HUDEP-2 (cell line): ENCODE results near the gene NOVA2.

Experiments
- DNase-seq, 76 experiments: peaks; one replicate each; lab custom pipeline; 2025; ENCODE audit not compliant: unreplicated experiment in 76 of 76; lab: John Stamatoyannopoulos, UW

Gene NOVA2

DNA sequence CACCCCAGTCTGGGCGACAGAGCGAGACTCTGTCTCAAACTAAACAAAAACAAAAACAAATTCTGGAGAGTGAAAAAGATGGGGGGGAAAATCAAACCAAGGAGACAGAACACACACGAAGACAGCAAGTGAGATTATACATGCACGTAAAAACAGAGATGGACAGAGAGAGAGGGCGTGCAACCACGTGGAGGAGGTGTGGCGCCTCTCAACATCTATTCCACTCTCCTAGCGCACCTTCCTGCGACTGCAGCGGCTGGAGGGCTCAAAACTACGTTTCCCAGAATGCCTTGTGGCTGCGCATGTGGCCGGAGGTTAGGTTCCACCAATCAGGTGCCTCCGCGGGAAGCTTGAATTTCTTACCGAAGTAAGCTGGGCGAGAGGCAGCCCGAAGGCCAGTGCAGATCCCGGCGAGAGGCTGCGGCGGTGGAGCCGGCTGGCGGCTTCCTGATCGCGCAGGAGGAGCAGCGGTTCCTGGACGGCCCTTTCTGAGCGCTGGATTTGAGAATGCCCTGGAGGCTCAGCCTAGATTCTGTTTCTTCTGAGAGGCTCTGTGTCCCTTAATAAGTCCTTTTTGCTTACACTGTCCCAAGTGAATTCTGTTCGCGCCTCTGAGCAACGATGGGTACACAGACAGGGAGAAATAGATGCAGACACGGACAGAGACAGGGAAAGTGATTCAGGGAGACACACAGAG is 46.0 kb downstream of the NOVA2 start:
- peak; percentile 44 to 95 (median 88) for DNase-seq

DNA sequence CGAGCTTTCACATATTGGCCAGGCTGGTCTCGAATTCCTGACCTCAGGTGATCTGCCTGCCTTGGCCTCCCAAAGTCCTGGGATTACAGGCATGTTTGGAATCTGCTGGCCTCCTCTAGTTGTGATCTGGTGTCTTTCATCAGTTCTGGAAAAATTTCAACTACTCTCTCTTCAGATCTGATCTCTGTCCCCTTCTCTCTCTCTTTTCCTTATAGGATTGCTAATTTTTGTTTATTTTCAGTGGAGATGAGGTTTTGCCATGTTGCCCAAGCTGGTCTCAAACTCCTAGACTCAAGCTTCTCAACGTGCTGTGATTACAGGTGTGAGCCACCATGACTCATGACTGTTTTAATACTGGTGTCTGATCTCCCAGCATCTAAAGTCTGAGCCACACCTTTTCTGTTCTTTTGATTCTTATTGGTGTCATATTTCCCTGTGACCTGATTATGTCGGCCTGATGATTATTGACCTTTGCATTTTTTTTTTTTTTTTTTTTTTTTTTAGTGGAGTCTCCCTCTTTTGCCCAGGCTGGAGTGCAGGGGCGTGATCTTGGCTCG is 48.7 kb downstream of the NOVA2 start:
- DNase-seq: no peak

DNA sequence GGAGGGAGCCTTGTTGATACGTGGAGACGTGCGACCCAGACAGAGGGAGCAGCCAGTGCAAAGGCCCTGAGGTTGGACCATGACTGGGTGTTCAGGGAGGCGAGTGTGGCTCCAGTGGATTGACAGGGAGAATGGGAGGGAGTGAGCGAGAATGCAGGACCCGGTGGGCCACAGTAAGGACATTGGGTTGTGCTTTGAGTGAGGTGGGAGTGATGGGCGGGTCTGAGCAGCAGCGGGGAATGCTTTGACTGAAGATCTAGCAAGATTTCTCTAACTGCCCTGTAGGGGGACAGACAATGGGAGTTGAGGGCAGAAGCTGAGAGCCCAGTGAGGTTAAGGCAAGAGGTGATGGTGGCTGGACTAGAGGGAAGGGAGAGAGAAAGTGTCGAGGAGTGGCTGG is 51.4 kb downstream of the NOVA2 start:
- peak in 15 of 76 experiments; percentile 8 to 50 (median 20) for DNase-seq

DNA sequence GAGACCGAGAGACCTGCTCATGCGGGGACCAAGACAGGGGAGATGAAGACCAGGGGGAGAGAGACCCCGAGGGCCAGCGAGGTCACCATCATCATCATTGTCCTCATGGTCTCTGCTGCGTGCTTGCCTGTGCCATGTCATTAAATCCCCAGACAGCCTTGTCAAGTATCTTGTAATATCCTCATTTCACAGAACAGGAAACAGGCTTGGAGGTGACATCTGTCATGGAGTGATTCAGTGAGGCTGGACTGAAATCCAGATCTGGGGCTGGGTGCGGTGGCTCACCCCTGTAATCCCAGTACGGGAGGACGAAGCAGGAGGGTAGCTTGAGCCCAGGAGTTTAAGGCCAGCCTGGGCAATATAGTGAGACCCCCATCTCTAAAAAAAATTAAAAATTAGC is 53.2 kb downstream of the NOVA2 start:
- DNase-seq: no peak

DNA sequence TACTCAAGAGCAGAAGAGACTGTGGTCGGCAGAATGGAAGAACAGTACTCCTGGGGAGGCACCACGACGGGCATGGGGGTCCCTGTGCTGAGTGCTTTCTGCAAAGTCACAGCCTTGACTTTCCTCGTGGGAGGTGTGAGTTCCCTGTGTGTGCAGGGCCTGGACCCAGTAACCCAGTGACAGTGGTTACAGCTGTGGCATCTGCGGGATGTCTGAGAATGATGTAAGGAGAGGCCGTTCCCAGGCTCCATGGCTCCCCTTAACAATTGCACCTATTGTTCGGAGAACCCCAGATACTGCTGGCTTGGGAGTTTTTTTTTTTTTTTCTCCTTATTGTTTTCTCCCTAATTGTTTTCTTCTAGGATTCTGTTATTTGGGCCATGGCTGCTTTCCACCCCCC is 54.0 kb downstream of the NOVA2 start:
- DNase-seq: no peak

DNA sequence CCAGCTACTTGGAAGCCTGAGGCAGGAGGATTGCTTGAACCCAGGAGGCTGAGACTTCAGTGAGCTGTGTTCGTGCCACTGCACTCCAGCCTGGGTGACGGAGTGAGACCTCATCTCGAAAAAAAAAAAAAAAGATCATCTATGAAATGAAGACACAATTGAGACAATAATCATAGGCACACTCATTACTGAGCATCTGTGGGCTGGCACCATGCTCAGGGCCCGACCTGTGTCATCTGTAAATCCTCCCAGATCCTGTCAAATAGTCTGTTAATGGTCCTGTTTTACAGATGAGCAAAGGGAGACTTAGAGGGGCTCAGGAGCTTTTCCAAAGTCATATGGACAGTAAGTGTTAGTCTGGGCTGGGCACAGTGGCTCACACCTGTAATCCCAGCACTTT is 54.9 kb downstream of the NOVA2 start:
- no peak for DNase-seq

DNA sequence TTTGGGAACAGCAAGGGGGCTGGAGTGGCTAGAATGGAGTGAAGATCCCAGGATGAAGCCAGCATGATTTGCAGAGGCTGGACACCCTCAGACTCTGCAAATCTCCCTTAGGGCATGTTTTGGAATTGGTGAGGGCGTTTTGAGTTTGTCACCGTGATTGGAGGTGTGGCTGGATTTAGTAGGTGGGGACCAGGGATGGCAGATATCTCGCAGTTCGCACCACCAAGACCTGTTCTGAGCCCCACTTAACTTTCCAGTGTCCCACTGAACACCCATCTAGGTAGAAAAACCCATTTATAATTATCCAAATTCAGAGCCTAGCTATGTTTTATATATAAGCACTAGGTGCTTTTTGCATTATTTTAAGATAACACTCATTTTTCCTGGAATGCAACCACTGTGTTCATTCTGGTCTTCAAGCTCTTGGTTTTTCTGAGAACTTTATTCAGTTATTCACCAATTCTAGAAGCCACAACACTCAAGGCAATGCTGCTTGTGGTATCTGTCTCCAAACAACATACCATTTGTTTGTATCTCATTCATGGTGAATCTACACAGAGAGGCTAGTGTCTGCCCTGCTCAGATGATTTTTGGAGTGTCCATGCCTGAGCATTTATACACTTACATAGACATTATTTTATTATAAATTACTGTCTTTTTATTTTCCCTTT is 56.1 kb downstream of the NOVA2 start:
- DNase-seq: no peak

DNA sequence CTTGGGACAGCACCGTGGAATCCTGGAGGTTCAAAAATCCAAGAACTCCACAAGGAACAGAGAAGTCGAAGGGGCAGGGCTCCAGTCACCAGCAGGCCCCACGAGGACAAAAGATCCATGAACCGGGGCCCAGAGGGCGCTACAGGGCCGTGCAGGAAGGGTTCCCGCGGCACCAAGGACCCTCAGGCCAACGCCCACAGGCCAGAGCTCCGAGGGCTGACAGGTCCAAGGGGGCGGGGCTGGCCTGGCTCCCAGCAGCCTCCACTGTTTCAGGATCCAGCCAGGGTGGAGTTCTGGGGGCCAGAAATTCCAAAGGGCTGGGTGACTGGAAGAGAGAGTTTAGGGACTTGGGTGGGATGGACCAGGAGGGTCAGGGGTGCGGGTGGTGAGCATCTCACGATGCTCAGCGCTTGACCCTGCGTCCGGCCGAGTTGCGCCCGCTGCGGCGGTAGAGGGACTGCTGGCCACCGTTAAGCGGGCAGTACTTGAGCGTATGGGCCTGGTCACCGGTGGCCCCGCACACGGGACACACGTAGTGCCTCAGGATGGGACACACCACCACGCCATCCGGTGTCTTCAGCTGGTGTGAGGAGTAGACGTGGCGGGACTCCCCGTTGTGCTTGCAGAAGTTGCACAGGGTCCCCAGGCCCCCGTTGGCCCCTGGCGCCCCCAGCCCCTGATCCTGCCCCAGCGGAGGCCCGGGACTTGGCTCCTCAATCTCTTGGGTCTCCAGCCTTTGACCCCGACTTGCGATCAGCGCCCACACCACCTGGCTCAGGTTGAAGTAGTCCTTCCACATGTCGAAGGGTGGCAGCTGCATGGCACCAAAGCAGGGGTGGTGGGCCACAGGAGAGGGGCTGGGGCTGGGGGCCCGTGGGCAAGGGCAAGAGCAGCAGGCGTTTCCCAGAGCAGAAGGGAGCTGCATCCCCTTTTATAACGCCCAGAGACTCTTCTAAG is 59.5 kb downstream of the NOVA2 start, which contains the start of gene NANOS2:
Gene NANOS2 (minus strand): TSS at position 905 of the 957 bp plus-strand sequence. CDS start 85 bp downstream, at position 820.
- peak in 9 of 76 experiments; percentile 8 to 32 (median 18) for DNase-seq

DNA sequence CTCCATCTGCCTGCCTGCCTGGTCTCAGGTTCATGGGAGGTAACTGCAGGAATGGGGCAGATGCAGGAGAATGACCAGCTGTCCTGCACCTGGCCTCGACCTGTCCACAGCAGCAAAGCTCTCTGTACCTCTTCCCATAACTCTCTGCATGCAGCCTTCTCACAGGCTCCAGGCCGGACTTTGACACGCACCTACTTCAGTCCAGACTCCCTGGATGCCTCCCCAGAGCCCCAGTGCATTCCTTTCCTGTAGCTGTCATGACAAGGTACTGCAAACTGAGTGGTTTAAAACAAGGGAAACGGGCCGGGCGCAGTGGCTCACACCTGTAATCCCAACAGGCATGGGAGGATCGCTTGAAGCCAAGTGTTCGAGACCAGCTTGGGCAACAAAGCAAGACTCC is 62.4 kb downstream of the NOVA2 start:
- no peak for DNase-seq

DNA sequence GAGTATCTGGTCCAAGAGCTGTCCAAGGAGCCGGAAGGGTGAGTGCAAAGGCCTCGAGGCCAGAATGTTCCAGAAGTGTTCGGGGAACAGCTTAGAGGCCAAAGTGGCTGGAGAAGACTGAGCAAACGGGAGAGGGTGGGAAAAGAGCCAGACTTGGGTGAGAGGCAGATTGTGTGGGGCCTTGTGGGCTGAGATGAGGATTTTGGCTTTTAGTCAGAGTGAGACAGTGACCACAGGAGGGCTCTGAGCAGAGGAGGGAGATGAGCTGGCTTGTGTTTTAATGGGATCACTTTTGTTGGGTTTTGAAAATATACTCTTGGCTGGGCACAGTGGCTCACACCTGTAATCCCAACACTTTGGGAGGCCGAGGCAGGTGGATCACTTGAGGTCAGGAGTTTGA is 64.7 kb downstream of the NOVA2 start:
- peak in 1 of 76 experiments; percentile 21 for DNase-seq

DNA sequence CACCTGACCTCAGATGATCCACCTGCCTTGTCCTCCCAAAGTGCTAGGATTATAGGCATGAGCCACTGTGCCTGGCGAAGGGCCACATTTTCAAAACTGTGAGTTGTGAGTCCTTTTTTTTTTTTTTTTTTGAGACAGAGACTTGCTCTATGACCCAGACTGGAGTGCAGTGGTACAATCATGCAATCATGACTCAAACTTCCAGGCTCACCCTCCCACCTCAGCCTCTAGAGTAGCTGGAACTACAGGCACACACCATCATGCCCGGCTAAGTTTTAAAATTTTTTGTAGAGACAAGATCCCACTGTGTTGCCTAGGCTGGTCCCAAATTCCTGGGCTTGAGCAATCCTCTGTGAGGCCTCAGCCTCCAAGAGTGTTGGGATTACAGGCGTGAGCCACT is 67.4 kb downstream of the NOVA2 start:
- no peak for DNase-seq

DNA sequence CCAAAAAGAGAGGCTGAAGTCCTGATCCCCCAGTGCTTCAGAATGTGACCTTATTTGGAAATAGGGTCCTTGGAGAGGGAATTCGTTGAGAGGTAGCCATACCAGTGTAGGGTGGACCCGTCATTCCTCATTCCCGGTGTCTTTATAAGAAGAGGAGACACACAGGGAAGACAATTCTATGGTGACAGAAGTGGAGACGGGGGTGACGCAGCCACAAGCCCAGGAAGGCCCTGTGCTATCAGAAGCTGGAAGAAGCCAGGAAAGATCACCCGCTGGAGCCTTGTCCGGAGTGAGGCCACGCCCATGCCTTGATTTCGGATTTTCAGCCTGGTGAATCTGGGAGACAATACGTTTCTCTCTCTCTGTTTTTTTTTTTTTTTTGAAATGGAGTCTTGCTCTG is 68.7 kb downstream of the NOVA2 start:
- no peak for DNase-seq

DNA sequence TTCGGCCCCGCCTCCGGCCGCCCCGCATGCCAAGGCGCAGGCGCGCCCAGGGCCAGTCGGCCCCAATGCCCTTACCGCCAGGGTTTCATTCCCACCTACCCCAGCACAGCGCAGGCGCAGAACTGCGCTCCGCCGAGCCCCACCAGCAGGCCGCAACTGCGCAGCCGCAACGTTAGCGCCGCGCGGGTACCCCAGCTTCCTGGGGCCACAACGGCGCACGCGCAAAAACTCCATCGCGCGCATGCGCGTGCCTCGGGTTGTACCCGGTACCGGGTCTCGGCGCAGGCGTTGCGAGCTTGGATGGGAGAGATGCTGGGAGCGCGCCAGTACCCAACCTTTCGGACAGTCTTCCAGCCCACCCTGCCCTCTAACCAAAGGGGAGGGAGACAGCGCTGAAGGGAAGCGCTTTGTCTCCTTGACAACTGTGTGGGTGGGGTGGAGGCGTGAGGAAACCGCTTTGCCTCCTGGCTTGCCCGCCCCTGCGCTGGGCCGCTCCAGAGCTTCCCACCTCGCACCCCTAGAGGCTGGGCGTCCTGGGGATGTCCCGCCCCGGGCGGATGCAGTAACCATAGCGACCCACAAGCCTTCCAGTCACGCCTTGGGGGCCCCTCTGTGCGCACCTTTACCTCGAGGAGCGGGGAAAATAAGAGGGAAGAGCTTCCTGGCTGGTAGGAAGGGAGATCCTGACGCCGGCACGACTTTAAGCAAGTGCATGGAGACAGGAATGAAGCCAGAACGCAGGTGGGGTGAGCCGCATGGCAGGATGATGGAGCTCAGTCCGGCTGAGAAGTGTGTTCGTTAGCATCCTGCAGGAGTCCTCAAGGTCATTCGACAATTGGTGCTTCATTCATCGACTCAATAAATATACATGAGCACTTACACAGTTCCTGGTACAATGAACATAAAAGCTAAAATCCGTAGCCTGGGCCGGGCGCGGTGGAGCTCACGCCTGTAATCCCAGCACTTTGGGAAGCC is 70.7 kb downstream of the NOVA2 start:
- peak; percentile 48 to 100 (median 99) for DNase-seq

DNA sequence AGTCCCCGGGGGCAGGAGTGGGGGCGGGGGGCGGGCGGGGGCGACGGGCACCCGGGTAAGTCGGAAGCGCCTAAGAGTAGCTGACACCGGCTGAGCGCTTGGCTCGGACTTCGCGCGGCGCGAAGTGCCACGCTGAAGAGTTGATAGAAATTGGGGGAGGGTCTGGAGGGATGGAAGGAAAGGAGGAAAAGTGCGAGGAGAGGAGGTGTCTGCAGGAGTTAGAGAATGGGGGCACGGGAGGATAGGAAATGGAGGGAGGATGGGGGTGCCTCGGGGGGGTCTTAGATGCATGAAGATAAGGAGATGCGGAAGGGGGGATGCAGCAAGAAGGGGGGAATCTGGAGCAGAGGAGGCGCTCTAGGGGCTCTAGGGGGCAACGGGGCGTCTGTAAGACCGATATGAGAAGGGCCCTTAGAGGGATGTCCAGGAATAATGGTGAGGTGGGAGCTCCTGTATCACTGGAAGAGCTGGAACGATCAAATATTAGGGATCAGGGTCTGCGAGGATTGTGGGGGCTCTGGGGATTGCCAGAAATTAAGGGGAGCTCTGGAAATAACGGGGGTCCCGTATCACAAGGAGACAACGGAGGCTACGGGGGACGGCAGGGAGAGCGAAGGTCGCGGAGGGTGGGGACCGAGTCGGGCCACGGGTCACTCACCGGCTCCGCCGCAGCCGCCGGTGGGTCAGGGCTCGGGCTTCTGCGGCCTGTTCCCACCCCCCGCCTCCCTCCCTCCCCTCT is 71.6 kb downstream of the NOVA2 start, which contains the start of gene MYPOP:
Gene MYPOP (minus strand): TSS at position 702 of the 739 bp plus-strand sequence. CDS start 840 bp downstream, outside the sequence.
- DNase-seq: peak in 1 of 76 experiments; percentile 88

DNA sequence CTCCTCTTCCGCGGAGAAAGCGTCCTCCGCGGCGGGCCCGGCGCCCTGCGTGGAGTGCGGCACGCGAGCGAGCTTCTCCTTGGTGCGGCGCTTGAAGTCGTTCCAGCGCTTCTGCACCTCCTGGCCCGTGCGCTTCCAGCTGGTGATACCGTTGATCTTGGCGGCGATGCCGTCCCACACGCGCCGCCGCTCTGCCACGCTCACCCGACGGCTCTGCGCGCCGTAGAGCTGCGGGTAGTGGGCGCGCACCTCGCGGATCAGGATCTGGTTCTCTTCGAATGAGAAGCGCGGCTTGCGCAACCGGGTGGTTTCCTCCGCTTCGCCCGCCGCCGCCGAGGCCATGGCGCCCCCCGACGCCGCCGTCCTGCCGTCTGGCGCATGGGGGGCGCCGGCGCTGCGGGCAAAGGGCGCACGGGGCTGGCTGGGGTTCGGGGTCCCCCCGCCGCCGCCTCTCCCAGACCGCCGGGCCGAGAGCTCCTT is 72.2 kb downstream of the NOVA2 start:
- DNase-seq: no peak

DNA sequence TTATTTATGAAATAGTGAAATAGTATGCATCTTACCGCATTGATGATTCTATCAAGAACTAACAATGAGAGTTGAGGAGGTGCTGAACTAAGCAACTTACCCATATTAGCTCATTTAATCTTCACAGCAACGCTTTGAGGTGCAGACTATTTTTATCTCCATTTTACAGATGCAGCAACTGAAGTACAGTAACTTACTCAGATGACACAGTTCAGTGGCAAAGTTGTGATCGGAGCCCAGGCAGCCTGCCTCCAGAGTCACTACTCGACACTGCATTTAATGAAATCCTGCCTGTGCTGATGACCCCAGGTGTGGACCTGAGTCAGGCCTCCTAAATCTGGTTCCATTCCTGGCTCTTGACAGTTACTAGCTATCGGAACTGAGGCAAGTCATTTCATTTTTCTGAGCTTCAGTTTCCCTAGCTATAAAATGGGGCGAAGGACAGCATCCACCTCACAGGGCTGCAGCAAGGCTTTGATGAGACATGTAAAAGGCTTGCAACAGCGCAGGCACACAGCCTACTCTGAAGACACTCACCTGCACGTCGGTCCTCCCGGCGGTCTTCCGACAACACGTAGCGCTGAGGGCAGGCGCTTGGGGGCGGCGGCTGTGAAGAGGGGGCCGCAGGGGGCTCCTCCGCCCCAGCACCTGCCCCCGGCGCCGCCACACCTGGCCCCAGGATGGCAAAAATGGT is 72.8 kb downstream of the NOVA2 start:
- DNase-seq: peak in 9 of 76 experiments; percentile 14 to 37 (median 27)

DNA sequence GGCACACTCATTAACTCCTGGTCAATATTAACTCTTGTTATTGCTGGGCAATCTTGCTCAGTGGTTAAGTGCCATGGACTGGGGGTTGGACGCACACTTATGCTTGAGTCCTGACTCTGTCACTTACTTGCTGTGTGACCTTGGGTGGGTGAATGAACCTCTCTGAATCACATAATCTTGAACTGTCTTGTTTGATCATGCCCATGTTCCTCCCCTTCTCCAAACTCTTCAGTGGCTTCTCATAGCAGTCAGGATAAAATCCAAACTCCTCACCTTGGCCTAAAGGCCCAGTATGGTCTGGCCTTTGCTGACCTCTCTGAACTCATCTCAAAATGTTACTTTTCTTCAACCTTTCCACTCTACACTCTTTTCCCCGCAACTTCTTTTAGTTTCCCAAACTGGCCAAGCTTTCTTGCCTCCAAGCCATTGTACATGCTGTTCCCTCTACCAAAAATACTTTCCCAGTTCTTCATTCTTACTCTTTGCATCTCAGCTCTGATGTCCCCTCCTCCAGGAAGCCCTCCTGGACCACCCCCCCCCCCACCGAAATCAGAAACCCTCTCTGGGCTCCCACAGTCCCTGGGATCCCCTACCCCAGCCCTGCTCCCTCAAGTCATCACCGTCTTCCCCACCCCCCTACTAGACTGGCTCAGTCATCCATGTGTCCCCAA is 73.6 kb downstream of the NOVA2 start:
- no peak for DNase-seq
